GM19240 (cell line): ENCODE measurements around the gene KLF2.

Source experiments
- DNase-seq: peaks from one replicate; pipeline ENCODE4 v3.0.0; 2011; ENCODE audit warnings: low spot score; ENCODE audit not compliant: insufficient read length

KLF2 gene

GRCh38 chr19:16375157-16375935 lies 50.7 kb downstream of the KLF2 start:
- DNase-seq: no peak

GRCh38 chr19:16375936-16376185 lies 51.2 kb downstream of the KLF2 start:
- no peak for DNase-seq

- DNase-seq: no peak
Observed at GRCh38 chr19:16376241-16376640, 51.6 kb downstream of the KLF2 start.

GRCh38 chr19:16376649-16377048 lies 52.0 kb downstream of the KLF2 start:
- DNase-seq: no peak

GRCh38 chr19:16377521-16377920 lies 52.9 kb downstream of the KLF2 start:
- DNase-seq: no peak
